ENCODE results near the gene MGMT.

DNA sequence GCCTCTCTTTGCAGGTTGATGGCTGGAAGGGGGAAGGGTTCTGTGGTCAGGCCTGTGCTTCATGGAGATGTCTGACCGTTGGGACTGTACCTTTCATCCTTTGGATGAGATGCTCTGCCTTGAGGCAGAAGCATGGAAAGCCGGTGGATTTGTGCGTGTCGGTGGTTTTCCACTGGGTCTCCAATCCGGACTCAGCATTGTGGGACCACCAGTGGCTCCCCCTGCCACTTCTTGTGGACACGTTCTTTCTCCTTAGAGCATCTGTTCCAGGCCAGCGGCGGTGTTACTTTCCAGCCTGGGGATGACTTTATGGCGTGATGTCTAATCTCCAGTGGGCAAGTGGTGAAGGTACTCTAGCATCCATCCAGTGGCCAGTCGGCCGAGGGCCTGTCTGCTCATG lies 178.4 kb downstream of the MGMT start:
- TF ChIP-seq, protein P1, sequence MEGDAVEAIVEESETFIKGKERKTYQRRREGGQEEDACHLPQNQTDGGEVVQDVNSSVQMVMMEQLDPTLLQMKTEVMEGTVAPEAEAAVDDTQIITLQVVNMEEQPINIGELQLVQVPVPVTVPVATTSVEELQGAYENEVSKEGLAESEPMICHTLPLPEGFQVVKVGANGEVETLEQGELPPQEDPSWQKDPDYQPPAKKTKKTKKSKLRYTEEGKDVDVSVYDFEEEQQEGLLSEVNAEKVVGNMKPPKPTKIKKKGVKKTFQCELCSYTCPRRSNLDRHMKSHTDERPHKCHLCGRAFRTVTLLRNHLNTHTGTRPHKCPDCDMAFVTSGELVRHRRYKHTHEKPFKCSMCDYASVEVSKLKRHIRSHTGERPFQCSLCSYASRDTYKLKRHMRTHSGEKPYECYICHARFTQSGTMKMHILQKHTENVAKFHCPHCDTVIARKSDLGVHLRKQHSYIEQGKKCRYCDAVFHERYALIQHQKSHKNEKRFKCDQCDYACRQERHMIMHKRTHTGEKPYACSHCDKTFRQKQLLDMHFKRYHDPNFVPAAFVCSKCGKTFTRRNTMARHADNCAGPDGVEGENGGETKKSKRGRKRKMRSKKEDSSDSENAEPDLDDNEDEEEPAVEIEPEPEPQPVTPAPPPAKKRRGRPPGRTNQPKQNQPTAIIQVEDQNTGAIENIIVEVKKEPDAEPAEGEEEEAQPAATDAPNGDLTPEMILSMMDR (IDR thresholded peaks at IDR 0.05) = no peak
- TF ChIP-seq POLR2A (IDR thresholded peaks at IDR 0.05) (no peak), EP300 (IDR thresholded peaks at IDR 0.05) (no peak)

All from ovary (tissue), 3 donors.